ENCODE results near the gene SUCO. TPM values are rescaled to one million over a fixed set of nuclear protein-coding genes. Genes with fewer than 3 reads are reported as not detected.

The SUCO gene
- total and polyA plus RNA-seq, 2 donors, result 27.2 to 30.5 TPM

DNA sequence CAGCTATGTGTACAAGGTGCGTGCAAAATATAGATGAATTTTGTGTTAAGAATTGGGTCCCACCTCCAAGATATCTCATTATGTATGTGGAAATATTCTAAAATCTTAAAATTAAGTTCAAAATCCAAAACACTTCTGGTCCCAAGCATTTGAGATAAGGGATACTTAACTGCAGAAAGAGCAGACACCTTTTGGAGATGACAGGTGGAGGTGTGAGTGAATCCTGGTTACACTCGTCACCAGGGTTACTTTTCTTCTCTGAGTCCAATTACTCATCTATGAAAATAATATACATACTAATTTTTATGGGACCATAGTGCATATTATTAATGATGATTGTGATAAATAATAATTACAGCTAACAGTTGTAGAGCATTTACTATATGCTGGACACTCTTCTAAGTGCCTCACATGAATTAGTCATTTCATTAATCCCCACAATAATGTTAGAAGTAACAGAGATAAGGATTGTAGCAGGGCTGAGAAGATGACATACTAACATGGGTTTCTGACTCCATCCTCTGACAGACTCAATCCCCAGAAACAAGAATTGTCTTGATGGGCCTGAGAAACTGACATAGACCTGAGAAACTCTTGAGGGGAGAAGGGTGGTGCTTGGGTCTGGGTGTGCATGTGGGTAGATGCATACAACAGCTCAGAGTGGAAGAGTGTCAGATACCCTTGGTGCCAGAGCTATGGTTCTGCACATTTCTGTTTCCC lies 117.7 kb downstream of the SUCO start:
- over 99% methylated on average over 2 of the region's 2 CpGs for WGBS
- H3K4me1 ChIP-seq (ENCODE audit: control insufficient read depth in 2 of 2, insufficient read depth in 2 of 2, low read length in 2 of 2), result peaks cover 9 to 14% of the 10 kb centered on the region in 2 donors
- H3K36me3 ChIP-seq (ENCODE audit: control insufficient read depth in 2 of 2, insufficient read depth in 2 of 2, low read length in 1 of 2), result no peaks in the 10 kb centered on the region
- H3K9me3 ChIP-seq (ENCODE audit: control insufficient read depth in 2 of 2, insufficient read depth in 1 of 2, low read length in 1 of 2), result no peaks in the 10 kb centered on the region
- DNase-seq (ENCODE audit: low read depth in 6 of 9, low spot score in 9 of 9), result no peak
- no peak overlapping the region for H3K4me3 ChIP-seq (ENCODE audit: low read length in 2 of 2)
- peaks cover 0 to 3% of the 10 kb centered on the region in 2 donors for H3K27me3 ChIP-seq (ENCODE audit: control insufficient read depth in 2 of 2, insufficient read depth in 1 of 2, low read length in 1 of 2)
- no peak overlapping the region for H3K27ac ChIP-seq (ENCODE audit: low read depth in 1 of 2, low read length in 1 of 2)

DNA sequence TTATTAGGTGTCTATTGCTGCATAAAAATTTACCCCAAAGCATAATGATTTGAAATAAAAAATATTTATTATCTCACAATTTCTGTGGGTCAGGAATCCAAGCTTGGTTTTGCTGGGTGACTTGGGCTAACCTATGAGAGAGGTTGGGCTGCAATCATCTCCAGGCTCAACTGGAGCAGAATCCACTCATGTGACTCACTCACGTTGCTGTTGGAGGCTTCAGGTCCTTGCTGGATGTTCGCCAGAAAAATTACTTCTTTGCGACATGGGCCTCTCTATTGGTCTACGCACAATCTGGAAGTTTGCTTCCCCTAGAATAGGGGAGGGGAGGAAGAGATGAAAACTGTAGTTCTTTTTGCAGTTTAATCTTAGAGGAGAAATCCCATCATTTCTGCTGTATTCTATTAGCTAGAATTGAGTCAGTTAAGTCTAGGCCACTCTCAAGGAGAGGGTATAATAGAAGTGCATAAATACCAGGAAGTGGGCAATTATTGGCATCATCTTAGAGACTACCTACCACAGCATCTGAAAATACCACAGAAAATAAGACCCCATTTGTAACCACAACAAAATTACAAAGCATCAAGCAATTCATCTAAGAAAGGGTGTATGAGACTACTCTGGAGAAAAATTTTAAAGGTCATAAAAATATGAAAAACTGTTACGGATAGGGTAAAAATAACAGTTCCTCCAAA lies 120.2 kb downstream of the SUCO start:
- H3K27me3 ChIP-seq (ENCODE audit: control insufficient read depth in 2 of 2, insufficient read depth in 1 of 2, low read length in 1 of 2), result no peaks in the 10 kb centered on the region
- no peaks in the 10 kb centered on the region for H3K9me3 ChIP-seq (ENCODE audit: control insufficient read depth in 2 of 2, insufficient read depth in 1 of 2, low read length in 1 of 2)
- DNase-seq (ENCODE audit: low read depth in 6 of 9, low spot score in 9 of 9), result no peak
- H3K27ac ChIP-seq (ENCODE audit: low read depth in 1 of 2, low read length in 1 of 2), result no peak overlapping the region
- no peak overlapping the region for H3K4me3 ChIP-seq (ENCODE audit: low read length in 2 of 2)
- H3K4me1 ChIP-seq (ENCODE audit: control insufficient read depth in 2 of 2, insufficient read depth in 2 of 2, low read length in 2 of 2), result no peaks in the 10 kb centered on the region
- H3K36me3 ChIP-seq (ENCODE audit: control insufficient read depth in 2 of 2, insufficient read depth in 2 of 2, low read length in 1 of 2), result no peaks in the 10 kb centered on the region
- 38% methylated on average over 5 of the region's 5 CpGs for WGBS

DNA sequence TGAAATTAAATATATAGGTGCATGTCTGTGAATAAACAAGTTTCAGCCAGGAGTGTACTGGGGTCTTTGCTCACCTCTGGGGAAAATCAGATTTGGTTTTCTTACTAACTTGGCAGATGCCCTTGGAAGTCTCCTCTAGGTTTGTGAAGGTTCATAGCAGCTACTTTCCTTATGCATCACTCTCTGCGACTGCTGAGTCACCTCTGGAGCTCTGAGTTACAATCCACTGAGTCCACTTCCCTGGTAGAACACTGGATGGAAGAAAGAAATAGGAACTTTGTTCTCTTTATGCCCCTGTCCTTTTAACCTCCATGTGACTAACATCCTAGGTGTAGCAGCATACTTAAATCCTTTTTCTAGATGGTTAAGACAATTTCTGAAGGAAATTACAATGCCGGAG lies 121.6 kb downstream of the SUCO start:
- Histone ChIP-seq H3K27ac (ENCODE audit: low read depth in 1 of 2, low read length in 1 of 2) (no peak overlapping the region), H3K4me1 (ENCODE audit: control insufficient read depth in 2 of 2, insufficient read depth in 2 of 2, low read length in 2 of 2) (peaks cover 0 to 5% of the 10 kb centered on the region in 2 donors), H3K36me3 (ENCODE audit: control insufficient read depth in 2 of 2, insufficient read depth in 2 of 2, low read length in 1 of 2) (no peaks in the 10 kb centered on the region), H3K9me3 (ENCODE audit: control insufficient read depth in 2 of 2, insufficient read depth in 1 of 2, low read length in 1 of 2) (no peaks in the 10 kb centered on the region), H3K27me3 (ENCODE audit: control insufficient read depth in 2 of 2, insufficient read depth in 1 of 2, low read length in 1 of 2) (peaks cover 0 to 5% of the 10 kb centered on the region in 2 donors), H3K4me3 (ENCODE audit: low read length in 2 of 2) (no peak overlapping the region)
- no peak for DNase-seq (ENCODE audit: low read depth in 6 of 9, low spot score in 9 of 9)
- 97% methylated on average over 2 of the region's 2 CpGs for WGBS

DNA sequence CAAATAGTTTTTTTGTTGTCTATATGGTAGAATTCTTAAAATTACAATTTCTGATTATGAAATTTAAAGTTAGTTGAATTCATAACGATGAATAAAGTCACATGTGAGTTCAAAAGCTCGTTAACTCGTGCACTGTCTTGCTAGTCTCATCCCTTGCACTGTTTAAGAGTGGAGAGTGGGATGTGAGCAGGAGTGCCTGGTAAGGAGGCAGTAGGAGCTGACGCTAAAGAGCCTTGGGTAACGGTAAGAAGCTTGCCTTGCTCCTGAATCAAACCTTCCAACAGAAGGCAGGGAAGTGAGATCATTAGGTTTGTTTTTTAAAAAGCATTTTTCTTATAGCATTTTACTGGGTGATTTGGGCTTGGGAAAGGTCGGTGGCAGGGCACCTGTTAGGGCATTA lies 123.6 kb downstream of the SUCO start:
- H3K4me3 ChIP-seq (ENCODE audit: low read length in 2 of 2), result no peak overlapping the region
- no peak overlapping the region for H3K27ac ChIP-seq (ENCODE audit: low read depth in 1 of 2, low read length in 1 of 2)
- 83% methylated on average over 6 of the region's 6 CpGs for WGBS
- peaks cover 0 to 10% of the 10 kb centered on the region in 2 donors for H3K27me3 ChIP-seq (ENCODE audit: control insufficient read depth in 2 of 2, insufficient read depth in 1 of 2, low read length in 1 of 2)
- no peak for DNase-seq (ENCODE audit: low read depth in 6 of 9, low spot score in 9 of 9)
- H3K9me3 ChIP-seq (ENCODE audit: control insufficient read depth in 2 of 2, insufficient read depth in 1 of 2, low read length in 1 of 2), result no peaks in the 10 kb centered on the region
- peaks cover 0 to 5% of the 10 kb centered on the region in 2 donors for H3K4me1 ChIP-seq (ENCODE audit: control insufficient read depth in 2 of 2, insufficient read depth in 2 of 2, low read length in 2 of 2)
- H3K36me3 ChIP-seq (ENCODE audit: control insufficient read depth in 2 of 2, insufficient read depth in 2 of 2, low read length in 1 of 2), result no peaks in the 10 kb centered on the region

DNA sequence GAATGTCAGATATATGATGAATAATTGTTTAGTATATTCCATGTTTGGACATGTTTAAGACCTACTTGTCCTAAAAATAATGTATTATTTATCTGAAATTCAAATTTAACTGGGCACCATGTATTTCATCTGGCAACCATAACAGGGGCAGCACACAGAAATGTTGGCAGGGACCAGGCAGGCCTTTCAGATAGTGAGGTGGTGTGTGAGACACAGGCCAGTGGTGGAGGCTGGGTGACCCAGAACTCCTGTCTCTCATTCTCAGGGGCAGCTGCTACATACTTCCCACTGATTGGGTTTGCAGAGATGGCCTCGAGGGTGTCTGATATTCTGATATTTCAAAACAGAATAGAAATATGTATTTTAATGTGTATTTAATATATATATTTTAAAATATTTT lies 124.6 kb downstream of the SUCO start:
- H3K36me3 ChIP-seq (ENCODE audit: control insufficient read depth in 2 of 2, insufficient read depth in 2 of 2, low read length in 1 of 2), result no peaks in the 10 kb centered on the region
- no peak overlapping the region for H3K27ac ChIP-seq (ENCODE audit: low read depth in 1 of 2, low read length in 1 of 2)
- H3K9me3 ChIP-seq (ENCODE audit: control insufficient read depth in 2 of 2, insufficient read depth in 1 of 2, low read length in 1 of 2), result no peaks in the 10 kb centered on the region
- peaks cover 0 to 15% of the 10 kb centered on the region in 2 donors for H3K27me3 ChIP-seq (ENCODE audit: control insufficient read depth in 2 of 2, insufficient read depth in 1 of 2, low read length in 1 of 2)
- DNase-seq (ENCODE audit: low read depth in 6 of 9, low spot score in 9 of 9), result no peak
- WGBS, result 98% methylated on average over 1 of the region's 1 CpG
- H3K4me3 ChIP-seq (ENCODE audit: low read length in 2 of 2), result no peak overlapping the region
- peaks cover 2 to 10% of the 10 kb centered on the region in 2 donors for H3K4me1 ChIP-seq (ENCODE audit: control insufficient read depth in 2 of 2, insufficient read depth in 2 of 2, low read length in 2 of 2)

DNA sequence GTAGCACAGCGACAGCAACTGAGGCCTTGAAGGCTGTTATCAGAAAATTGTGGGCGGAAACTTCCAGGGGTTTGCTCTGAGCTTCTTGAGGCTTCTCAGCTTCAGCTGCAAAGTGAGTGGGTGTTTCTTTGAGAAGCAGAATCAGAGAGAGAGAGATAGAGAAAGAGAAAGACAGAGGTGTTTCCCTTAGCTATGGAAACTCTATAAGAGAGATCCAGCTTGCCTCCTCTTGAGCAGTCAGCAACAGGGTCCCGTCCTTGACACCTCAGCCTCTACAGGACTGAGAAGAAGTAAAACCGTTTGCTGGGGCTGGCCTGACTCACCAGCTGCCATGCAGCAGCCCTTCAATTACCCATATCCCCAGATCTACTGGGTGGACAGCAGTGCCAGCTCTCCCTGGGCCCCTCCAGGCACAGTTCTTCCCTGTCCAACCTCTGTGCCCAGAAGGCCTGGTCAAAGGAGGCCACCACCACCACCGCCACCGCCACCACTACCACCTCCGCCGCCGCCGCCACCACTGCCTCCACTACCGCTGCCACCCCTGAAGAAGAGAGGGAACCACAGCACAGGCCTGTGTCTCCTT lies 126.0 kb downstream of the SUCO start, which contains the start of gene FASLG:
FASLG (plus strand) TSS at position 233 of the 583 bp plus-strand sequence; CDS start at position 332, 99 bp downstream.
- DNase-seq (ENCODE audit: low read depth in 6 of 9, low spot score in 9 of 9), result peak in 2 of 9 donors; percentile 22 to 65
- Histone ChIP-seq H3K4me3 (ENCODE audit: low read length in 2 of 2) (no peak within 1 kb of the TSS), H3K4me1 (ENCODE audit: control insufficient read depth in 2 of 2, insufficient read depth in 2 of 2, low read length in 2 of 2) (peaks cover 2 to 13% of the 10 kb centered on the region in 2 donors), H3K36me3 (ENCODE audit: control insufficient read depth in 2 of 2, insufficient read depth in 2 of 2, low read length in 1 of 2) (no peaks in the 10 kb centered on the region), H3K9me3 (ENCODE audit: control insufficient read depth in 2 of 2, insufficient read depth in 1 of 2, low read length in 1 of 2) (no peaks in the 10 kb centered on the region), H3K27me3 (ENCODE audit: control insufficient read depth in 2 of 2, insufficient read depth in 1 of 2, low read length in 1 of 2) (peaks cover 0 to 25% of the 10 kb centered on the region in 2 donors), H3K27ac (ENCODE audit: low read depth in 1 of 2, low read length in 1 of 2) (no peak within 1 kb of the TSS)
- 89% methylated on average over 11 of the region's 11 CpGs for WGBS

DNA sequence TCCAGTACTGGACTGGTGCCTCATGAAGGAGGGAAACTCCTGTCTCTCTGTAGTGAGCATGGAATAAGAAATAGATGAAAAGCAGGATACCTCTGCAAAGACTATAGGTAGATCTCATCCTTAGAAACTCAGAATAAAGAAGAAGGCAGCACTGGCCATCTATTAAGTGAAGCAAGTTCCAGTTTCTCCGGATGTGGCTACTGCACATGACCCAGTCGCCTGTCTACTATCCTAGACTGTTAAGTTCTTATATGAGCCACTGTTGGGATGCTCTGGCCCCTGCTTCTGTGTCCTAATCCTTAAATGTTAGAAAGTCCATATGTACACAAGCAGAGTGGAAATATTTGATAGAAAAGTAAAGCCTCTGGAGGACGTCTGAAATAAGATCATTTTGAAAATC lies 128.2 kb downstream of the SUCO start:
- WGBS, result 99% methylated on average over 3 of the region's 3 CpGs
- Histone ChIP-seq H3K27me3 (ENCODE audit: control insufficient read depth in 2 of 2, insufficient read depth in 1 of 2, low read length in 1 of 2) (peaks cover 5 to 36% of the 10 kb centered on the region in 2 donors), H3K9me3 (ENCODE audit: control insufficient read depth in 2 of 2, insufficient read depth in 1 of 2, low read length in 1 of 2) (no peaks in the 10 kb centered on the region), H3K36me3 (ENCODE audit: control insufficient read depth in 2 of 2, insufficient read depth in 2 of 2, low read length in 1 of 2) (no peaks in the 10 kb centered on the region), H3K27ac (ENCODE audit: low read depth in 1 of 2, low read length in 1 of 2) (no peak overlapping the region), H3K4me1 (ENCODE audit: control insufficient read depth in 2 of 2, insufficient read depth in 2 of 2, low read length in 2 of 2) (peaks cover 2 to 13% of the 10 kb centered on the region in 2 donors), H3K4me3 (ENCODE audit: low read length in 2 of 2) (no peak overlapping the region)
- DNase-seq (ENCODE audit: low read depth in 6 of 9, low spot score in 9 of 9), result no peak
